Measurements from ENCODE around the gene CTNNA1. TPM values are rescaled to one million over a fixed set of nuclear protein-coding genes. Genes with fewer than 3 reads are reported as not detected.
A peak's percentile ranks its signal among the peaks of the same experiment; 100 is the strongest.

Gene CTNNA1
- total RNA-seq, 2 experiments from 2014 or later: 36.8 to 43.0 TPM

DNA sequence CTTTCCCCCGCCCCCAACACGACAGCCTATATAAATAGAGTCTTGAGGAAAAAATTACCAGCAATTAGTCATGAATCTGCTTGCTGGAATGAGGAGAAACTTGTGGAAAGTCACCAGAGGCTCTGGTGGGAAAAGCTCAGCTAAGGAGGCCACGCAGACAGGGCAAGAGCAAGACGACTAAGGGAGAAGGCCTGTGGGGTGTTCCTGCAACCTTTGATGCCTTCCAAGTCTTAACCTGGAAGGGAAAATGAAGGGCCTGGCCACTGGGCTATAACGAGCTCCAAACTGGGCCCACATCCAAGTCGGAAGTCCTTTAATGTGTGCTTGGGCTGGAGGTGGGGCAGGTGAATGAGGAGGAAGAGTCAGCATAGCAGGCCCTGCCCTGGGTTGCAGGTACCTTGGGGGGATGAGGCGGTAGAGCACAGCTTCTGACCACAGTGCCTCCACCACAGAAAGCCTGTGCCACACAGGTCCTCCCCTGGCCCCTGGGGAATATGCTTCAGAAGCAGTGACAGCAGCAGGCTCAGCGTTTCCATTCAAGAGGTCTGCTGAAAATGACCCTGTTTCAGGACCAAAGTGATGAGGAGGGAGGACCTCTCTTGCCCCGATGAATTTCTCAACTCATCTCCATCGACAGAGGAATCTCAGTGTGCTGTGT, 214.7 kb downstream of the CTNNA1 start:
- intact Hi-C loops (cut with micrococcal nuclease): no loop called here
- H3K4me3 Mint-ChIP-seq: no peak overlapping the region
- H3K4me1 Mint-ChIP-seq (ENCODE audit: low read depth): no peaks in the 10 kb centered on the region
- no peak overlapping the region for H3K27ac Mint-ChIP-seq
- H3K27me3 Mint-ChIP-seq (ENCODE audit: low read depth): no peaks in the 10 kb centered on the region
- H3K36me3 Mint-ChIP-seq (ENCODE audit: low read depth): no peaks in the 10 kb centered on the region
- no peak for DNase-seq
- CTCF ChIA-PET: no interaction called here
- H3K9me3 Mint-ChIP-seq: no peaks in the 10 kb centered on the region

GRCh38 chr5:138968601-138969000, 215.4 kb downstream of the CTNNA1 start:
- intact Hi-C loops (cut with micrococcal nuclease): no loop called here
- no peak overlapping the region for H3K27ac Mint-ChIP-seq

GRCh38 chr5:138969323-138970002, 216.2 kb downstream of the CTNNA1 start:
- no peaks in the 10 kb centered on the region for H3K9me3 Mint-ChIP-seq
- CTCF ChIA-PET: interaction anchor here (0.5 to 0.6 kb wide), 2 partner anchors 297 to 383 kb away, joined by 3 to 4 read pairs; no protein-coding TSS in a partner anchor

More at GRCh38 chr5:138968601-138969000, 215.4 kb downstream of the CTNNA1 start:
- no peaks in the 10 kb centered on the region for H3K4me1 Mint-ChIP-seq (ENCODE audit: low read depth)
- H3K27me3 Mint-ChIP-seq (ENCODE audit: low read depth): no peaks in the 10 kb centered on the region
- CTCF ChIA-PET: no interaction called here
- no peak overlapping the region for H3K4me3 Mint-ChIP-seq
- no peaks in the 10 kb centered on the region for H3K9me3 Mint-ChIP-seq
- no peaks in the 10 kb centered on the region for H3K36me3 Mint-ChIP-seq (ENCODE audit: low read depth)
- no peak for DNase-seq

GRCh38 chr5:138972230-138972629, 219.0 kb downstream of the CTNNA1 start:
- Mint-ChIP-seq H3K9me3 (no peaks in the 10 kb centered on the region), H3K27me3 (ENCODE audit: low read depth) (no peaks in the 10 kb centered on the region), H3K27ac (no peak overlapping the region), H3K4me1 (ENCODE audit: low read depth) (no peaks in the 10 kb centered on the region), H3K4me3 (no peak overlapping the region), H3K36me3 (ENCODE audit: low read depth) (no peaks in the 10 kb centered on the region)
- no peak for DNase-seq
- intact Hi-C loops (cut with micrococcal nuclease): no loop called here
- CTCF ChIA-PET: no interaction called here

More at GRCh38 chr5:138969323-138970002, 216.2 kb downstream of the CTNNA1 start:
- DNase-seq: no peak
- Mint-ChIP-seq H3K4me1 (ENCODE audit: low read depth) (no peaks in the 10 kb centered on the region), H3K27me3 (ENCODE audit: low read depth) (no peaks in the 10 kb centered on the region), H3K27ac (no peak overlapping the region), H3K4me3 (no peak overlapping the region), H3K36me3 (ENCODE audit: low read depth) (no peaks in the 10 kb centered on the region)
- intact Hi-C loops (cut with micrococcal nuclease): no loop called here

DNA sequence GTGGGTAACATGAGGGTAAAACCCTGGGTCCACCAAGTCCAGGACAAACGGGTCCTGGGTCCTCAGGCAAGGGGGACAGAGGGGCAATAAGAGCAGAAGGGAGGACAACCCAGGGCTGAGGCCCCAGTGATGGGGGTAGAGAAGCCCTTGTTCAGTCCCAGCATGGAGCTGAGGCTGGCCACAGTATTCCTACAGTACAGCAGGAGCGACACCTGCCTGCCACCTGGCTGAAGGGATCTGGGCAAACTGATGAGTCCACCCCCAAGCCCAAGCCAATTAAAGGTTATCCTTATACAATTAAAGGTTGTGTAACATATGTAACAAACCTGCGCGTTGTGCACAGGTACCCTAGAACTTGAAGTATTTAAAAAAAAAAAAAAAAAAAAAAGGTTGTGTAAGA, 219.6 kb downstream of the CTNNA1 start:
- H3K9me3 Mint-ChIP-seq: no peaks in the 10 kb centered on the region
- H3K36me3 Mint-ChIP-seq (ENCODE audit: low read depth): no peaks in the 10 kb centered on the region
- intact Hi-C loops (cut with micrococcal nuclease): no loop called here
- no peak overlapping the region for H3K27ac Mint-ChIP-seq
- no peaks in the 10 kb centered on the region for H3K4me1 Mint-ChIP-seq (ENCODE audit: low read depth)
- no peaks in the 10 kb centered on the region for H3K27me3 Mint-ChIP-seq (ENCODE audit: low read depth)
- CTCF ChIA-PET: no interaction called here
- no peak for DNase-seq
- no peak overlapping the region for H3K4me3 Mint-ChIP-seq

DNA sequence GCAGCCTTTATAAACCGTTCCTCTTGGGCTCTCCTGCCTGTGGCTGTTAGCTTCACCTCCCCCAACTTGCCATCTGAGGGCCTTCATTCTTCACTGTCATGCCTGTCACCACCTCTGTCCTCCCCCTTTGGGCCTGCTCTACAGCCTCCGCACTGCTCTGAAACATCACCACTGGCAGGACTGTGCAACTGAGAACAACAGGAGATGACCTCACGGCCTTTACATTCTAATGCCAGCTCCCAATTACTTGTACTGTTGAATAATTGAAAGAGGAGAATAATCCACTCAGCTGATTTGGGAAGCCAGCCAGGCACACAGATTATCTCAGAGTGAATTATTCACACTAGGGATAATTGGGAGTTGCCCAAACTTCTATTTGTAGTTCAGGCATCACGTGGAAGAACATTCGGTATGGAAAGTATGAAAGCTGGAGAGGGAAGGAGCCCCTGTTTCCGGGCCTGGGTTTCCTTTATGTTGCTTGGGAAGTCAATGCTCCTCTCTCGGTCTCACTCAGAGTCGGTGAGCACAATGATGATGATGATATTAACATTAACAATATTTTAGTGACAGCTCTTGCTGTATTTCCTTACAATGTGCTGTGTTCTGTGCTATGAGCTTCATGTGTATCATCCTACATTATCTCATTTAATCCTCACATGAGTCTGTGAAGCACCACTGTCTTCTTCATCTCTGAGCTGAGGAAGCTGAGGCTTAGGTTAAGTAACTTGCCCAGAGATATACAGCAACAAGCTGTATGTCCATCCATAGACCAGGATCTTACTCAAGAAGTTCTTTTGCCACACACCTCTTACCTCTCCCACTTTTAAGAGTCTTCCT, 221.2 kb downstream of the CTNNA1 start:
- intact Hi-C loops (cut with micrococcal nuclease): no loop called here
- H3K4me3 Mint-ChIP-seq: no peak overlapping the region
- no peaks in the 10 kb centered on the region for H3K27me3 Mint-ChIP-seq (ENCODE audit: low read depth)
- DNase-seq: no peak
- peaks cover 2% of the 10 kb centered on the region for H3K36me3 Mint-ChIP-seq (ENCODE audit: low read depth)
- H3K9me3 Mint-ChIP-seq: no peaks in the 10 kb centered on the region
- H3K27ac Mint-ChIP-seq: no peak overlapping the region
- peaks cover under 1% of the 10 kb centered on the region for H3K4me1 Mint-ChIP-seq (ENCODE audit: low read depth)
- CTCF ChIA-PET: no interaction called here

GRCh38 chr5:138975098-138975847, 222.0 kb downstream of the CTNNA1 start:
- DNase-seq: no peak
- Mint-ChIP-seq H3K27me3 (ENCODE audit: low read depth) (no peaks in the 10 kb centered on the region), H3K4me1 (ENCODE audit: low read depth) (peaks cover 9% of the 10 kb centered on the region), H3K27ac (no peak overlapping the region), H3K36me3 (ENCODE audit: low read depth) (peaks cover 3% of the 10 kb centered on the region), H3K9me3 (no peaks in the 10 kb centered on the region), H3K4me3 (no peak overlapping the region)
- intact Hi-C loops (cut with micrococcal nuclease): no loop called here
- CTCF ChIA-PET: interaction anchor here (1.1 kb wide), 1 partner anchor 11 kb away, joined by 3 read pairs; no protein-coding TSS in a partner anchor

- H3K4me3 Mint-ChIP-seq: no peak overlapping the region
- peaks cover 3% of the 10 kb centered on the region for H3K36me3 Mint-ChIP-seq (ENCODE audit: low read depth)
- CTCF ChIA-PET: no interaction called here
- intact Hi-C loops (cut with micrococcal nuclease): no loop called here
- no peaks in the 10 kb centered on the region for H3K27me3 Mint-ChIP-seq (ENCODE audit: low read depth)
- H3K4me1 Mint-ChIP-seq (ENCODE audit: low read depth): peaks cover 33% of the 10 kb centered on the region
- no peak overlapping the region for H3K27ac Mint-ChIP-seq
- no peak for DNase-seq
- no peaks in the 10 kb centered on the region for H3K9me3 Mint-ChIP-seq
Measured at GRCh38 chr5:138978080-138978479, 224.9 kb downstream of the CTNNA1 start.

GRCh38 chr5:138978581-138978980, 225.4 kb downstream of the CTNNA1 start:
- CTCF ChIA-PET: interaction anchor here (0.6 kb wide), 1 partner anchor 695 kb away, joined by 3 read pairs; no protein-coding TSS in a partner anchor
- H3K27me3 Mint-ChIP-seq (ENCODE audit: low read depth): no peaks in the 10 kb centered on the region
- H3K4me3 Mint-ChIP-seq: no peak overlapping the region
- intact Hi-C loops (cut with micrococcal nuclease): no loop called here
- H3K9me3 Mint-ChIP-seq: no peaks in the 10 kb centered on the region
- H3K27ac Mint-ChIP-seq: no peak overlapping the region
- peaks cover 3% of the 10 kb centered on the region for H3K36me3 Mint-ChIP-seq (ENCODE audit: low read depth)
- no peak for DNase-seq
- H3K4me1 Mint-ChIP-seq (ENCODE audit: low read depth): peaks cover 35% of the 10 kb centered on the region

GRCh38 chr5:138979684-138980280, 226.6 kb downstream of the CTNNA1 start:
- no peaks in the 10 kb centered on the region for H3K9me3 Mint-ChIP-seq
- CTCF ChIA-PET: no interaction called here
- H3K27ac Mint-ChIP-seq: no peak overlapping the region
- intact Hi-C loops (cut with micrococcal nuclease): no loop called here
- no peak overlapping the region for H3K4me3 Mint-ChIP-seq
- H3K4me1 Mint-ChIP-seq (ENCODE audit: low read depth): peaks cover 35% of the 10 kb centered on the region
- DNase-seq: peak; percentile 54
- H3K36me3 Mint-ChIP-seq (ENCODE audit: low read depth): peaks cover 3% of the 10 kb centered on the region
- no peaks in the 10 kb centered on the region for H3K27me3 Mint-ChIP-seq (ENCODE audit: low read depth)

GRCh38 chr5:138980441-138980840, 227.2 kb downstream of the CTNNA1 start:
- H3K27me3 Mint-ChIP-seq (ENCODE audit: low read depth): no peaks in the 10 kb centered on the region
- intact Hi-C loops (cut with micrococcal nuclease): no loop called here
- CTCF ChIA-PET: interaction anchor here (0.5 kb wide), 1 partner anchor 261 kb away, joined by 4 read pairs; no protein-coding TSS in a partner anchor
- DNase-seq: no peak
- no peak overlapping the region for H3K27ac Mint-ChIP-seq
- peaks cover 38% of the 10 kb centered on the region for H3K4me1 Mint-ChIP-seq (ENCODE audit: low read depth)
- no peak overlapping the region for H3K4me3 Mint-ChIP-seq
- no peaks in the 10 kb centered on the region for H3K9me3 Mint-ChIP-seq
- peaks cover 3% of the 10 kb centered on the region for H3K36me3 Mint-ChIP-seq (ENCODE audit: low read depth)
